NCI-H226 (cell line): ENCODE results near the gene PDE6G.
A peak's percentile ranks its signal among the peaks of the same experiment; 100 is the strongest.

Experiments
- DNase-seq: peaks from one replicate; pipeline ENCODE4 v3.0.0-alpha.2; 2015

Gene PDE6G

DNA sequence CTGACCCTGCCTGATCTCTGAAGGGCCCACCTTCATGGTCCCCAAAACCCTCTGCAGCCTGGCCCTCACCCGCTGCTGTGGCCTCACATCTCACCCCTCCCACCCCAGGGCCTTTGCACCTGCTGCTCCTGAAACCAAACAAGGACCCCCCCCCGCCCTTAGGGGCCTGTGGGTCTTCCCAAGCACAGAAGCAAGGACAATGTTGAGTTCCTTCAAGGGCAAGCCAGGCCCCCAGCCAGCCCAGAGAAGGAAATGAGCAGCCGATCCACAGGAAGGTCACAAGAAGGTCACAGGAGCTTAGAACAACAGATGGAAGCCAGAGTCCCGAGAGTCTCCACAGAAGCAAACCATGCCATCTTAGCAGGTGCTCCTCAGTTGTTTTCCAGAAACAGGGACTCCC, 493 bp upstream of the PDE6G start:
- DNase-seq: no peak

DNA sequence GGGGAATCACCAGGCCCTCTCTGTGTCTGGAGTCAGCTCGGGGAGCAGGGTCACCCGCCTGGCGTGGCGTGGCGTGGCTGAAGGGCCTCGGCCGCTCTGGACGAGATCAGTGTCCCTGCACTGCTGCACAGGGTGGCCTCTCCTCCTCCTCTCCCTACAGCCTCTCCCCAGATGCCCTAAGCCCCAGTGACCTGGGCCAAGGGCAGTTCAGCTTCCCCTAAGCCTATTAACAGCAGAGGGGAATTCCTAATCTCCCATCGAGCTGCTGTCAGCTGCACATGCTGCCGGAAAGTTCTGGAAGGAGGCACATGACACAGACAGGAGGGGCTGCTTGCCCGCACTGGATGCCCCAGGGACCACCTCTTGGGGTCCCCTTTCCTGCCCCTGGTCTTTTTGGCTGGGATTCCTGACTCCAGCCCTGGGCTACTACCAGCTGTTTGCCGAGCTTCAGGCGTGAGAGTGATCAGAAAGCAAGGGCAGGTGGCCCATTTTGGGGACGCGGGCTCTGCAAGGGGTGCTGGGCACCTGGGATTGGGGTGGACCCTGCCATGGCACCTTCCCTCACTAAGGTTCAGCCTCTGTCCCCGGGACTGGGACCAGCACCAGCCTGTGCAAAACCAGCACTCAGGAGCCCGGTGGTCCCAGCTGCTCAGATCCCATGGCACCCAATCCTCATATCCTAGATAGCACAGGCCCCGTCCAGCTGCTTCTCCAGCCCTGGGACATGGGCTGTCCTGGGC, 794 bp downstream of the PDE6G start:
- no peak for DNase-seq

DNA sequence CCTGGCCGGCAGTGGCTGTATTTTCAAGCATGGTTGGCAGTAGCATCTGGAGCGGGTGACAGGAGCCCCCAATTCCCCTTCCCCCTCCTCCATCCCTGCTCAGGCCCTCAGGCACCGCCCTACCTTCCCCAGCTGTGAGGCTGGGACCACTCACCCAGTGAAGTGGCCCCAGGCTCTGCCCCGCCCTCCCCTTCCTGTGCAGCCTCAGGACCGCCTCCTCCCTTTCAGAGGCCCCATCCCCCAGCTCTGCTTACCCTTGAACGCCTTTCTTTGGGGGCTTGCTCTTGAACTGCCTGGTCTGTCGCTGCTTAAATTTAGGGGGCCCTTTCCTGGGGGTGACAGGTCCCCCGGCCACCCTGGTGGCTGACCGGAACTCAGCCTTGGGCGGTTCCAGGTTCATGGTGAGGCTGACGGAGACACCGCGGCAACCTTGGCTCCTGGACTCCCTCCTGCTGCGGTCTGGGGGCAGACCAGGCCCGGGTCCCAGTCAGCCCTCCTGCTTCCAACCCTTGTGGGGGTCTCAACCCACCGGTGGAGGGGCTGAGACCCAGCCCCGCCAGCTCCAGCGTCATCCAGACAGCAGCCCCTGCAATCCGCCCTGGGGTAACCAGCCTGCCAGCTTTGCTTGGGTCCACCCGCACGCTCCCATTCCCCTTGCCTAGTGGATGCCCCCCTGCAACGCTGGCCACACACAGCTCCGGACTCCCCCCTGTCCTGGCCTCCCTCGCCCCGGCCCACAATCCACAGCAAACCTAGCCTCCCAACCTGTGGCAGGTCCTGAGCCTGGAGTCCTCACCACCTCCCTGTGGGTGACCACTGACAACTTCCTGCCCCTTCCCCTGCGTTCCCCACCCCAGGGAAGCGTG, 3.2 kb downstream of the PDE6G start:
- no peak for DNase-seq

DNA sequence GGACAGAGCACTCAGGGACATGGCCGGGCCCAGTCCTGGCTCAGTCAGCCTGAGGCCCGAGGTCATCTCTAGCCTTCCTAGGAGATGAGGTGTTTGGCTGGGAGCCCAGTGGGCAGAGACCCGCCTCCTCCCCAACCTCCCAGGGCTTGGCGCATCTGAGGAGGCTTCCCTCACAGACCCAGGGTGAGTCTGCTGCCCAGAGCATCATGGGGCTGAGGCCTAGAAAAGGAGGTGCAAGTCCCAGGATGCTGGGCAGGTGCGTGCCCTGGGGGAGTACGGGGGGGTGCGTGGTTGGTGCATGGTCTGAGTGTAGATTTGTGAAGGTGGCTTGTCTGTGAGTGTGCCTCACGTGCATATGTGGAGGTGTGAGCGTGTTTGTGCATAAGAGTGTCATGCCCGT, 4.7 kb downstream of the PDE6G start:
- peak; percentile 92 for DNase-seq

DNA sequence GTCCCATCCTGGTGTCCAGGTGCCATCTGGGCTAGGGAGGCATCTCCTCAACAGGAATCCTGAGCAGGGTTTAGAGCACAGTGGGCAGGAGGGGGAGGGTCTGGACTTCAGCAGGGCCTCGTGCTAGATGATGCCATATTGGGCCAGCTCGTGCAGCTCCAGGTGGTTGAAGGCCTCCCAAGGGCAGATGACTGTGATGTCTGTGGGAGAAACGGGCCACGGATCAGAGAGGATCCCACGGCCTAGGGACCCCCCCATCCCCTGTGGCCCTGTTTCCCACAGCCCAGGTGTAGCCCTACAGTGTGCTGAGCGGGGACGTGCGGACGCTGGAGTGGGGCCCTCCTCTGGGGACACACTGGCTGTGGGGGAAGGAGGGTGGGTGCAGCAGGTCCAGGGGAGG, 5.4 kb downstream of the PDE6G start:
- no peak for DNase-seq

DNA sequence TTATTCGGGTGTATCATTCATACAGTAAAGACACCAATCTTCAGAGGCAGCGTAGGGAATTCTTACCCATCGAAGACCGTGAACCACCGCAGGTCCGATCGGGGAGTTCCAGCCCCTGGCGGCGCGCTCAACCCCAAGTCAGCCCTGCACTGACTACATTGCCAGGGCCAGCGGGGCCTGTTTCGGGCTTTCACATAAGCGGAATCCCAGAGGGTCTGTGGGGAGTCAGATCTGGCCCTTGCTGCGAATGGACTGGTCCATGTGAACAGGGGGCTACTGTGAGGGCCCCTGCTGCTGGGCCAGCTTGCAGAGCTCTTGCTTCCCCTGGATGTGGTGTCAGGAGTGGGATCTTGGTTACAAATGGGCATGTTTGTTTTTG, 7.6 kb downstream of the PDE6G start:
- DNase-seq: no peak

DNA sequence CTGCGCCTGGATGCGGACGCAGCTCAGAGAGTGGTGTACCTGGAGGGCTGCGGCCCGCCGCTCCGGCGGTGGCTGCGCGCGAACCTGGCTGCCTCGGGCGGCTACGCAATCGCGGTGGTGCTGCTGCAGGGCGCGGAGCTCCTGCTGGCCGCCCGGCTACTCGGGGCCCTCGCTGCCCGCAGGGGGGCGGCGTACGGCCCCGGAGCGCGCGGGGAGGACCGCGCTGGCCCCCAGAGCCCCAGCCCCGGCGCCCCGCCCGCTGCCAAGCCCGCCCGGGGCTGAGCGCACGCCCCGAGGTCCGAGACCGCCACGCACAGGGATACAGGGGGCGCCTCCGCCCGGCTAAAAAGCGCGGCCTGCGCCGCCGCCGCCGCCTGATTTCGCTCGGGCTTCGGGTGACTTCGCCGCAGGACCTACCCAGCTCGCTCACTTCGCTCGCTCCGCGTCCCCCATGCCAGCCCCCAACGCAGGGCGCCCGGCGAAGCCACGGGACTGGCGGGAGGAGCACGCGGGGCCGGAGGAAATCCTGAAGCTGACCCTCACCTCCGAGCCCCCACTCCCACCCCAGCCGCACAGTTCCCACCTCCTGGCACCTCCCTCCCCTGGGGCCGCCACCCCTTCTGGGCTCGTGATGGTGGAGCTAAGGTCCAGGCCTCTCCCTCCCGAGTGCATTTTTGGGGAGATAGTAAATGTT, 8.2 kb downstream of the PDE6G start:
- DNase-seq: no peak

DNA sequence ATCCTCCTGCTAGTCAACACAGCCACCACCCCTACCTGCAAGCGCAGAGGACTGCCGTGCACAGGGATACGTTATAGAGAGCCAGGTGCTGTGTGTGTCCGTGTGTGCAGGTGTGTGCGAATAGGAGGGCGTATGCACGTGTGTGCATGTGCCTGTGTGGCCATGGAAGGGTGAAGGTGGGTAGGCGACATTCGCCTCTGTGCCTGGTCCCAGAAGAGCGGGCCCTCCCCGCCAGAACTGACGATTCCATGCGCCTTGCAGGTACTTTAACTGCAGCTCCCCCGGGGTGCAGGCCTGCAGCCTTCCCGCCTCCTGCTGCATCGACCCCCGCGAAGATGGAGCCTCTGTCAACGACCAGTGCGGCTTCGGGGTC, 8.7 kb downstream of the PDE6G start:
- DNase-seq: no peak

DNA sequence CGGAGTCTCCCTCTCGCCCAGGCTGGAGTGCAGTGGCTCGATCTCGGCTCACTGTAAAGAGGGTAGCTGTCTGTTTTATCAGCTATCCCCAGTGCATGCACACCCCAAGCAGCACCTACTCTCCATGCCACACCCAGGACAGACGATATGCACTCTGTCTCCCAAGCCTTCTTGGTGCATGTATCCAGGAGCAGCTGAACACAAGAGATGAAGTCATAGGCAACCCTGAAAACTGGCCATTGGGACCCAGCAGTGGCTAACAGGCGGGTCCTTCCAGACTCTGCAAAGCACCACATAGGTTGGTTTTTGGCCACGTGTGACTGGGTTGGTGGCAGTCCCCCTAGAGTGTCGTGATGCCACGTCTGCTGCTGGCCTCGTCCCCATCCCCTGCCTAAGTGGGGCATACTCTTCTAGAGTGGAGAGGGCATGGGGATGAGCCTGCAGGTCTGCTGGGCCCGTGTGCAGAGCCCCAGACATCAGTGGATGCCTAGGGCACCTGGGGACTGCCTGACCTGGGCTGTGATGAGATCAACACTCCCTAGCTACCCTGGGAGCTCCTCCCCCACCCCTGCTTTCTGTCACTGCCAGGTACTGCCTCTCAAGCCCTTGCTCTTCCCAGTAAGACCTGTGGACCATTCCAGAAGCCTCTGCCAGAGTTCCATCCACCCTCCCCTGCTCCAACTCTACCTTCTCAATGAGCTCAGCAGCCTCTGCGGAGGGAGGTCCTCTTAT, 9.3 kb downstream of the PDE6G start:
- no peak for DNase-seq

DNA sequence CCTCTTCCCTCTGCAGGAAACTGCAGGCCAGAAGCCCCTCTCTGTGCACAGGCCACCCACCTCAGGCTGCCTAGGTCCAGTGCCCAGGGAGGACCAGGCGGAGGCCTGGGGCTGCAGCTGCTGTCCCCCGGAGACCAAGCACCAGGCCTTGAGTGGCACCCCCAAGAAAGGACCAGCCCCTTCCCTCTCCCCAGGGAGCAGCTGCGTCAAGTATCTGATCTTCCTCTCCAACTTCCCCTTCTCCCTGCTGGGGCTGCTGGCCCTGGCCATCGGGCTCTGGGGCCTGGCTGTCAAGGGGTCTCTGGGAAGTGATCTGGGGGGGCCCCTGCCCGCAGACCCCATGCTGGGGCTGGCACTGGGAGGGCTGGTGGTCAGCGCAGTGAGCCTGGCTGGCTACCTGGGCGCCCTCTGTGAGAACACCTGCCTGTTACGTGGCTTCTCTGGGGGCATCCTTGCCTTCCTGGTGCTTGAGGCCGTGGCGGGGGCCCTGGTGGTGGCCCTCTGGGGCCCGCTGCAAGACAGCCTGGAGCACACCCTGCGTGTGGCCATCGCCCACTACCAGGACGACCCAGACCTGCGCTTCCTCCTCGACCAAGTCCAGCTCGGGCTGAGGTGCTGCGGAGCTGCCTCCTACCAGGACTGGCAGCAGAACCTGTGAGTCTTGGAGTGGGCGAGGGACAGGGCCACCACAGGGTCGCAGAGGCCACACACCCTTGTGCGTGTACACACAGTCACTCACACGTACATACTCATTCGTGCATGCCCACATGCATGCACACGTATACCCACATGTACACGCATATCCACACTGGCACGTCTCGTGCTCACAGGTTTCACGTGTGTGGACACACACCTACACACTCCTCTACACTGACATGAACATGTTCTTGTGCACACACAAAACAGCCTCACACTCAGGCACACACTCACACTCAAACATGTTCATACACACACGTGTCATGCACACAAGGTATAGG, 11.1 kb downstream of the PDE6G start:
- no peak for DNase-seq

DNA sequence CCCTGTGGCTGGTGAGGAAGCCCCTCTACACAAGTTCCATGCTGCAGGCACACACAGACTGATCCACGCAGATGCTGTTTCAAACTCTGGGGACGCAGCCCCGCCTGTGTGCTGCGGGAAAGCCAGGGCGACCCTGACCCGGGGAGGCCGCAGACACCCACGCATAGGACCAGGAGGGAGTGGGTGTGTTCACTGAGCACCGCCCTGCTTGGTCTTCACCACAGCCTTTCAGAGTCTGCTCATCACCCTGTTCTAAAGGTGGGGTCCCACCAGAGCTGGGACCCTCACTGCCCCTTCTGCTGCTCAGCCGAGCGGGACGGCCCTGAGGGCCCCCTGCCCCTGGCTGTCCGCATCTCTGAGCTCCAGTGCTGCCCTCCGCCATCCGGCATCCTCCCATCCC, 11.8 kb downstream of the PDE6G start:
- DNase-seq: no peak

DNA sequence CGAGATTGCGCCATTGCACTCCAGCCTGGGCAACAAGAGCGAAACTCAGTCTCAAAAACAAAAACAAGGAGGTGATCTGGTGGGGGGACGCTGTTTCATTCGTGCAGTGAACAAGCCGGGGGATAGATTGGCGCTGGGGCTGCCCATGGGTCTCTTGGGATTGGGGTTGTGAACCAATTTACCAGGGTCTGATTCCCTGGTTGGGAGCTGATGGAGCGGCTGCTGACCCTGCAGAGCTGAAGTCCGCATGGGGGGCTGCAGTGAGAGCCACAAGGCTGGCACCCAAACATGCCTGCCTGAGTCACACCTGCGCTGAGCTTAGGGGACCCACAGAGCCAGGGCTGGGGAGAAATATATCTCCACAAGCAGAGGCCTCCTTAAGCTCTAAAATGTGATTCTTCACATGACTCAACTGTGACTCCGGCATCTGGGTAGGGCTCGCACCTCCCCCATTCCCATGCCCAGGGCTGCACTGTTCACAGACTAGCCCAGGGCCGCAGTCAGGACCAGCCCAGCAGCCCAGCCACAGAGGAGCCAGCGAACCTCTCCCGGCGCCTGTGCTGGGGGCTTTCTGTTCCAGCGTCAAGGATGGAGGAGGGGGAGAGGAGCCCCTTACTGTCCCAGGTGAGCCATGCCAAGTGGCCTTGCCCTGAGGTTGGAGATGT, 14.4 kb downstream of the PDE6G start:
- DNase-seq: peak; percentile 64

DNA sequence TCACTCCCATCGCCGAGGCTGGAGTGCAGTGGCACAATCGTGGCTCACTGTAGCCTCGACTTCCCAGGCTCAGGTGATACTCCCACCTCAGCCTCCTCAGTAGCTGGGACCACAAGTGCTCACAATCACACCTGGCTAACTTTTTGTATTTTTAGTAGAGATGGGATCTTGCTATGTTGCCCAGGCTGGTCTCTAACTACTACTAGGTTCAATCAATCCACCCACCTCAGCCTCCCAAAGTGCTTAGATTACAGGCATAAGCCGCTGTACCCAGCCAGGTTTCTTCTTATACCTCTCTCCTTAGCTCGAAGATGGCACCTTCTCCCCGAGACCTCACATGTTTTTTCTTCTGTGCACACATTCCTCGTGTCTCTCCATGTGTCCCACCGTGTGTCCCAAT, 16.3 kb downstream of the PDE6G start:
- DNase-seq: no peak

DNA sequence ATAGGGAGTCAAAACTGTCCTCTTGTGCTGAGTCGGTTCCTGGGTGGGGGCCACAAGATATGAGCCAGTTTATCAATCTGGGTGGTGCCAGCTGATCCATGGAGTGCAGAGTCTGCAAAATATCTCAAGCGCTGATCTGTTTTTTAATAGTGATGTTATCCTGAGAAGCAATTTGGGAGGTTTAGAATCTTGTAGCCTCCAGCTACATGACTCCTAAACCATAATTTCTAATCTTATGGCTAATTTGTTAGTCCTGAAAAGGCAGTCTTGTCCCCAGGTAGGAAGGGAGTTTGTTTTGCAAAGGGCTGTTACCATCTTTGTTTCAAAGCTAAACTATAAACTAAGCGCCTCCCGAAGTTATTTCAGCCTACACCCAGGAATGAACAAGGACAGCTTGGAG, 17.7 kb downstream of the PDE6G start:
- no peak for DNase-seq

DNA sequence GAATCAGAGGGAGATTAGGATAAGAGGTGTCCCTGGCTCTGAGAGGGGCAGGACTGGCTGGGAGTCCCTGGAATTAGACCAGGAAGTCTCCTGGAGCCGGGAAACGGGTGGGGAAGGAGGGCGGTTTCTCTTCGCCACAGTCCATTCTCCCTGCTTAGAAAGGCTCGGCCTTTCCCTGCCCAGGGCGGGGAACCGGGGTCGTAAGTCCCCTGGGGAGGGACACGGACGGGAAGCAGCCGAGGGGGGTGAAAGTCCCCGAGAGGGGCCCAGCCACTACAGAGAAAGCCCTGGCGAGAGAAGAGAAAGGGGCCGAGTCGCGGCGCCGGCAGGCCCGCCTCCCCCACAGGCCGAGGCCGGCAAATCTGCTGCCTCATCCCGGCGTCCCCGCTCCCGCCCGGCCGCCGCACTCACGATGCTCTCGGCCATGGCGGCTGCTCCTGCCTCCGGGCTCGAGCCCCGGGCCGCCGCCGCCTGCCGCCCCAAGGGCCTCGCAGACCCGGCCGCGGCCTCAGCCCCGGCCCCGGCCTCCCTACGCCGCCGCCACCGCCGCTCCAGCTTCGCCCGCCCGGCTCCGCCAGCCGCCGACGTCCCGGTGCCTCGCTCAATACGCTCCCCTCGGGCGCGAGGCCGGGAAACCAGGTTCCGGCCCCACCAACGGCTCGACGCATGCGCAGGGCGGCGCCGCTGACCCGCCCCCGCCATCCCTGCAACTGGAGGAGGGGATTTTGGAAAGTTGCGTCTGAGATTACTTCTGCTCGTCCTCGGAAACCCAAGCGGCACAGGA, 19.6 kb downstream of the PDE6G start, which contains the start of the genes NPLOC4 and TSPAN10:
Gene NPLOC4, minus strand, starts transcription at position 608 of the 784 bp plus-strand sequence. Its CDS starts 182 bp downstream, at position 426.
Gene TSPAN10, plus strand, starts transcription at position 692 of the 784 bp plus-strand sequence. CDS start 5,217 bp downstream, outside the sequence.
- DNase-seq: peak; percentile 75

DNA sequence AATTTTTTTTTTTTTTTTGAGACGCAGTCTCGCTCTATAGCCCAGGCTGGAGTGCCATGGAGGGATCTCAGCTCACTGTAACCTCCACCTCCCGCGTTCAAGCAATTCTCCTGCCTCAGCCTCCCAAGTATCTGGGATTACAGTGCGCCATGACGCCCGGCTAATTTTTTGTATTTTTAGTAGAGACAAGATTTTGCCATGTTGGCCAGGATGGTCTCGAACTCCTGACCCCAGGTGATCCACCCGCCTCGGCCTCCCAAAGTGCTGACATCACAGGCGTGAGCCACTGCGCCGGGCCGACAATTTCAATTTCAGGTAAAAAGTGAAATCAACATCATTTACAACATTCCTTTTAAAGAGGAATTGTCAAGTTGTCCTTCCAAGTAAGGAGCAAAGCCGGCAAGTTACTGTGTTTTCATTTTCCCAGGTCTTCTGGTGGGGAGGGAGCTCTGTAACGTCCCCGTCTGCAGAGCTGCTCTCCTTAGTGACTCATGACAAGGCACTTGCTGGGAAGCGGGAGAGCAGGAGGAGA, 20.3 kb downstream of the PDE6G start:
- DNase-seq: no peak

DNA sequence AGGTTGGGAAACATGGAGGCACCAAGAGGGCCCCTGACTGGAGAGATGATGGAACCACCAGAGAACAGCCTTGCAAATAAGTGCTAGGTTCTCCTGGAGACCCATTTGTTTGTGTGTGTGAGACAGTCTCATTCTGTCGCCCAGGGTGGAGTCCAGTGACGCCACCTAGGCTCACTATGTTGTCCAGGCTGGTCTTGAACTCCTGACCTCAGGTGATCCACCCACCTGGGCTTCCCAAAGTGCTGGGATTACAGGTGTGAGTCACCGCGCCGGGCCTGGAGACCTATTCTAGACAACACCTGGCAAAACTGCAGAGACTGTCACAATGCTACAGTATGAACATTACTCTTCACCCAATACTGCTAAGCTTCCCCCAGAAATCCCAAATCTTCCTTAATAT, 20.9 kb downstream of the PDE6G start:
- DNase-seq: no peak

DNA sequence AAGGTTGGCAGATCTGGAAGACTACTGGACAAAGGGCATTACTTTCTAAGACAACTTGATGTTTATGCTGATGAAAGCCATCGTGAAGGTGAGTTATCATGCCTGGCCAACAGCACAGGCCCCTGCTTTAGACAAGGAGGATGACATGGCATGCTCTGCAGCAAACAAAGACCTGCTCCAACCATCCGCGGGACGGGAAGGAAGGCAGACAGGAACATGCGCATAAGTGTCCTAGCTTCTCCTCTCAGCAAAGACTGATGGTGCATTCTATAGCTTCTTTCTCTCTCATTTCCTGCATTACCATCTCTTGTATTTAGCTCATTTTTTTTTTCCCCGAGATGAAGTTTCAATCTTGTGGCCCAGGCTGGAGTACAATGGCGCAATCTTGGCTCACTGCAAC, 24.9 kb downstream of the PDE6G start:
- DNase-seq: no peak

DNA sequence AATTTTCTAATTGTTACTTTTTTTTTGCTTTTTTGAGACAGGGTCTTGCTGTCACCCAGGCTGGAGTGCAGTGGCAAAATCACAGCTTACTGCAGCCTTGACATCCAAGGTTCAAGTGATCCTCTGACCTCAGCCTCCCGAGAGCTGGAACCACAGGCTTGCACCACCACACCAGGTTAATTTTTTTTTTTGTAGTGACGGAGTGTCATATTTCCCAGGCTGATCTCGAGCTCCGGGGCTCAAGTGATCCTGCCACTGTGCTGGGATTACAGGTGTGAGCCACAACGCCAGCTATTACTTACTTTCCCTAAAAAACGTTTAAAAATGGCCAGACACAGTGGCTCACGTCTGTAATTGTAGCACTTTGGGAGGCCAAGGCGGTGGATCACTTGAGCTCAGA, 26.1 kb downstream of the PDE6G start:
- no peak for DNase-seq
